CD14-positive monocyte (primary cell): Measurements from ENCODE around the gene CYTH4. TPM values are rescaled to one million over a fixed set of nuclear protein-coding genes. Genes with fewer than 3 reads are reported as not detected.
A peak's percentile ranks its signal among the peaks of the same experiment; 100 is the strongest.

Experiments
- DNase-seq, 3 donors: peaks; one replicate each; pipeline ENCODE4 v3.0.0-alpha.2; 2011 to 2022
- H2AFZ ChIP-seq: 2 replicates; pipeline ENCODE4 v1.6.0; 2012; ENCODE audit warnings: mild to moderate bottlenecking, low read depth, low read length, inconsistent platforms; ENCODE audit not compliant: insufficient read depth, poor library complexity, severe bottlenecking
- H3K27ac ChIP-seq, 2 donors: 1 replicate in 1 of 2; 2 replicates in 1 of 2; pipeline ENCODE4 v1.5.1; 2012 to 2013; ENCODE audit warnings: low read length in 2 of 2, control low read depth in 1 of 2, inconsistent platforms in 1 of 2, low read depth in 1 of 2, mild to moderate bottlenecking in 1 of 2
- H3K27me3 ChIP-seq, 2 donors: one replicate each; pipeline versions ENCODE4 v1.6.0 to v1.6.1; 2011 to 2013; ENCODE audit warnings: low read length in 2 of 2; ENCODE audit not compliant: control insufficient read depth in 2 of 2, insufficient read depth in 2 of 2
- H3K36me3 ChIP-seq, 2 donors: replicated peaks in 1 of 2; 1 replicate in 1 of 2; 2 replicates in 1 of 2; pipeline versions ENCODE4 v1.5.1 to v1.6.1; 2012 to 2013; ENCODE audit warnings: low read length in 2 of 2, control low read depth in 1 of 2, inconsistent platforms in 1 of 2, mild to moderate bottlenecking in 1 of 2; ENCODE audit not compliant: insufficient read depth in 2 of 2, control insufficient read depth in 1 of 2
- H3K4me1 ChIP-seq, 2 donors: 1 replicate in 1 of 2; 2 replicates in 1 of 2; pipeline versions ENCODE4 v1.5.1 to v1.6.1; 2012 to 2013; ENCODE audit warnings: low read length in 2 of 2, control low read depth in 1 of 2, inconsistent platforms in 1 of 2, mild to moderate bottlenecking in 1 of 2, moderate library complexity in 1 of 2; ENCODE audit not compliant: insufficient read depth in 2 of 2, control insufficient read depth in 1 of 2
- H3K4me2 ChIP-seq: replicated peaks from 2 replicates; pipeline ENCODE3; 2012; ENCODE audit warnings: low read length, moderate library complexity, mild to moderate bottlenecking; ENCODE audit not compliant: poor library complexity, severe bottlenecking; ENCODE audit errors: extremely low read depth
- H3K4me3 ChIP-seq, 3 experiments: fragments of 200-600 bp in 1 of 3; sonication (generic) in 1 of 3; replicated peaks in 1 of 3; 1 replicate in 2 of 3; 2 replicates in 1 of 3; pipeline ENCODE4 v1.5.1; 2011 to 2013; ENCODE audit warnings: low read length in 3 of 3, mild to moderate bottlenecking in 3 of 3, control low read depth in 2 of 3, low read depth in 2 of 3, inconsistent platforms in 1 of 3, moderate library complexity in 1 of 3
- H3K79me2 ChIP-seq: 2 replicates; pipeline ENCODE4 v1.6.0; 2012; ENCODE audit warnings: mild to moderate bottlenecking, control low read depth, inconsistent platforms, low read length, moderate library complexity; ENCODE audit not compliant: insufficient read depth
- H3K9ac ChIP-seq: 2 replicates; pipeline ENCODE4 v1.6.0; 2017; ENCODE audit warnings: low read length, mild to moderate bottlenecking; ENCODE audit not compliant: insufficient read depth, poor library complexity, severe bottlenecking
- H3K9me3 ChIP-seq, 2 donors: replicated peaks in 1 of 2; 1 replicate in 1 of 2; 2 replicates in 1 of 2; pipeline versions ENCODE4 v1.5.1 to v1.6.1; 2012 to 2013; ENCODE audit warnings: low read length in 2 of 2, control low read depth in 1 of 2; ENCODE audit not compliant: control insufficient read depth in 1 of 2, insufficient read depth in 1 of 2
- H4K20me1 ChIP-seq: 2 replicates; pipeline ENCODE4 v1.6.0; 2012; ENCODE audit warnings: mild to moderate bottlenecking, low read length, control low read depth, moderate library complexity; ENCODE audit not compliant: insufficient read depth
- H3K27ac Mint-ChIP-seq, 7 donors: one replicate each; pipeline ENCODE4 v1.8.0; 2020; ENCODE audit warnings: mild to moderate bottlenecking in 7 of 7, mixed read lengths in 7 of 7, moderate library complexity in 6 of 7, inconsistent platforms in 2 of 7
- H3K27me3 Mint-ChIP-seq, 3 donors: one replicate each; pipeline ENCODE4 v1.8.0; 2021 to 2022; ENCODE audit warnings: low read depth in 3 of 3, mild to moderate bottlenecking in 3 of 3, mixed read lengths in 3 of 3, moderate library complexity in 3 of 3, inconsistent platforms in 1 of 3
- H3K36me3 Mint-ChIP-seq, 2 donors: one replicate each; pipeline ENCODE4 v1.8.0; 2020; ENCODE audit warnings: mixed read lengths in 2 of 2, inconsistent platforms in 1 of 2, mild to moderate bottlenecking in 1 of 2
- H3K4me1 Mint-ChIP-seq: one replicate; pipeline ENCODE4 v1.8.0; 2020; ENCODE audit warnings: mild to moderate bottlenecking, mixed read lengths
- H3K4me3 Mint-ChIP-seq, 2 donors: one replicate each; pipeline ENCODE4 v1.8.0; 2020; ENCODE audit warnings: mild to moderate bottlenecking in 2 of 2, mixed read lengths in 2 of 2, moderate library complexity in 1 of 2
- H3K9me3 Mint-ChIP-seq, 7 donors: one replicate each; pipeline ENCODE4 v1.8.0; 2020 to 2022; ENCODE audit warnings: mixed read lengths in 7 of 7, mild to moderate bottlenecking in 6 of 7, moderate library complexity in 6 of 7, inconsistent platforms in 2 of 7
- CTCF ChIP-seq: fragments of 200-600 bp; IDR thresholded peaks from one replicate; pipeline ENCODE4 v1.8.0; 2022; ENCODE audit warnings: antibody characterized with exemption, mild to moderate bottlenecking
- WGBS: methylation state at CpG from one replicate; pipeline ENCODE4 v1.1.5; 2013; ENCODE audit warnings: missing lambda C conversion rate; ENCODE audit not compliant: insufficient coverage; 5-methylcytosine and 5-hydroxymethylcytosine counted together
- intact Hi-C, 2 donors: fragments of 100-400 bp; cut with micrococcal nuclease; formaldehyde crosslinking; loops; one replicate each; pipeline versions ENCODE4 v1.15.0 to v1.15.1; 2023
- polyA plus RNA-seq, 3 donors: library from polyadenylated mRNA; depleted of rRNA in 1 of 3; unstranded in 2 of 3; stranded (reverse) in 1 of 3; fragments of 300-500 nt in 2 of 3; fragments of >200 nt in 1 of 3; fragmentation: Illumina TruSeq in 2 of 3; gene quantifications; 1 replicate in 2 of 3; 2 replicates in 1 of 3; pipeline ENCODE4 v1.2.3, GENCODE V29; 2012 to 2021

The CYTH4 gene
- polyA plus RNA-seq, 3 donors: 51.0 to 254 (median 70.0) TPM

- H3K4me2 ChIP-seq: peak overlapping the region; percentile 90
- H3K27ac Mint-ChIP-seq: peak overlapping the region; percentile 95 to 98 (median 97)
- H3K4me1 ChIP-seq: peaks cover 52 to 53% of the 10 kb centered on the region in 2 donors
- peak overlapping the region; percentile 77 to 87 for H3K4me3 Mint-ChIP-seq
- H3K4me3 ChIP-seq: peak overlapping the region in 2 of 3 experiments; percentile 57 to 82
- H3K27me3 Mint-ChIP-seq: peaks cover 5 to 14% (median 7%) of the 10 kb centered on the region in 3 donors
- no peaks in the 10 kb centered on the region for H4K20me1 ChIP-seq
- intact Hi-C loops: loop anchor here in 1 of 2 donors (2.0 to 5.0 kb wide), 2 partner anchors 36 to 190 kb away; no protein-coding TSS in a partner anchor
- peaks cover 2 to 4% of the 10 kb centered on the region in 2 donors for H3K36me3 Mint-ChIP-seq
- TF ChIP-seq CTCF: no peak
- no peaks in the 10 kb centered on the region for H3K36me3 ChIP-seq
- peaks cover 13 to 14% of the 10 kb centered on the region in 2 donors for H3K9me3 ChIP-seq
- peak overlapping the region; percentile 72 for H2AFZ ChIP-seq
- H3K27ac ChIP-seq: peak overlapping the region; percentile 89 to 94
- H3K27me3 ChIP-seq: no peaks in the 10 kb centered on the region
- peak overlapping the region; percentile 72 for H3K9ac ChIP-seq
- no peak for DNase-seq
- no peaks in the 10 kb centered on the region for H3K79me2 ChIP-seq
- H3K4me1 Mint-ChIP-seq: peaks cover 51% of the 10 kb centered on the region
- 33% methylated on average over 17 of the region's 18 CpGs for WGBS
- peaks cover 12 to 18% (median 14%) of the 10 kb centered on the region in 7 donors for H3K9me3 Mint-ChIP-seq
These were observed 15.7 kb upstream of the CYTH4 start for GRCh38 chr22:37266581-37267134.

GRCh38 chr22:37267135-37267587 is 15.1 kb upstream of the CYTH4 start:
- peak in 2 of 3 donors; percentile 43 to 55 for DNase-seq
- peaks cover 13 to 14% of the 10 kb centered on the region in 2 donors for H3K9me3 ChIP-seq
- Mint-ChIP-seq H3K36me3 (peaks cover 2 to 4% of the 10 kb centered on the region in 2 donors), H3K27me3 (peaks cover 2 to 15% (median 7%) of the 10 kb centered on the region in 3 donors), H3K27ac (peak overlapping the region; percentile 95 to 98 (median 97)), H3K4me3 (peak overlapping the region; percentile 77 to 87), H3K9me3 (peaks cover 12 to 18% (median 14%) of the 10 kb centered on the region in 7 donors), H3K4me1 (peaks cover 56% of the 10 kb centered on the region)
- no peaks in the 10 kb centered on the region for H3K36me3 ChIP-seq
- peak; percentile 99 for TF ChIP-seq CTCF
- H3K27me3 ChIP-seq: no peaks in the 10 kb centered on the region
- H3K4me3 ChIP-seq: peak overlapping the region; percentile 21 to 82 (median 57)
- no peaks in the 10 kb centered on the region for H4K20me1 ChIP-seq
- no peaks in the 10 kb centered on the region for H3K79me2 ChIP-seq
- H3K9ac ChIP-seq: peak overlapping the region; percentile 72
- H3K4me2 ChIP-seq: peak overlapping the region; percentile 90
- H3K4me1 ChIP-seq: peaks cover 57 to 58% of the 10 kb centered on the region in 2 donors
- 2% methylated on average over 14 of the region's 22 CpGs for WGBS
- intact Hi-C loops: loop anchor here in 1 of 2 donors (2.0 to 5.0 kb wide), 2 partner anchors 35 to 190 kb away; no protein-coding TSS in a partner anchor
- H3K27ac ChIP-seq: peak overlapping the region; percentile 89 to 94
- peak overlapping the region; percentile 72 for H2AFZ ChIP-seq
